GM12873 (cell line): ENCODE data around the gene ZDHHC16.

ENCODE experiments used
- CTCF ChIP-seq: IDR thresholded peaks from 2 replicates; pipeline ENCODE4 v1.5.1; 2012; ENCODE audit warnings: low read depth, mild to moderate bottlenecking, moderate library complexity, low read length, control low read depth; ENCODE audit not compliant: insufficient read depth; ENCODE audit errors: missing control alignments

Gene ZDHHC16

GRCh38 chr10:97485647-97486281 is 39.8 kb downstream of the ZDHHC16 start:
- no peak for TF ChIP-seq CTCF

- no peak for TF ChIP-seq CTCF
Measured at GRCh38 chr10:97490592-97490991, 44.6 kb downstream of the ZDHHC16 start.

- no peak for TF ChIP-seq CTCF
Measured at GRCh38 chr10:97494151-97494550, 48.2 kb downstream of the ZDHHC16 start.

- no peak for TF ChIP-seq CTCF
Measured at GRCh38 chr10:97494863-97495506, 49.0 kb downstream of the ZDHHC16 start.

GRCh38 chr10:97497572-97498075 is 51.6 kb downstream of the ZDHHC16 start:
- no peak for TF ChIP-seq CTCF

- TF ChIP-seq CTCF = no peak
Measured at GRCh38 chr10:97498076-97498840, 52.3 kb downstream of the ZDHHC16 start, which contains the start of gene MMS19. Gene MMS19, minus strand, starts transcription at chr10:97498422. Its CDS starts 38 bp downstream, at chr10:97498384.
